Measurements from ENCODE around the gene TXLNG.
A peak's percentile ranks its signal among the peaks of the same experiment; 100 is the strongest.

The TXLNG gene

GRCh38 chrX:16874458-16875095 is 88.3 kb downstream of the TXLNG start:
- DNase-seq = no peak

- no peak for DNase-seq
These were observed 90.4 kb downstream of the TXLNG start for GRCh38 chrX:16876696-16877095.

GRCh38 chrX:16882169-16882568 is 95.9 kb downstream of the TXLNG start:
- peak; percentile 16 for DNase-seq

- peak; percentile 81 for DNase-seq
These were observed 96.6 kb downstream of the TXLNG start for GRCh38 chrX:16882702-16883486.

GRCh38 chrX:16883487-16883804 is 97.2 kb downstream of the TXLNG start:
- no peak for DNase-seq

GRCh38 chrX:16885628-16886027 is 99.4 kb downstream of the TXLNG start:
- DNase-seq = no peak

- DNase-seq = peak; percentile 92
These were observed 106.5 kb downstream of the TXLNG start for GRCh38 chrX:16892504-16893362.

All from OCI-M1 (cell line).